GM20000 (cell line): Measurements from ENCODE around the gene CASP9.
"Not testable (repeated sequence)": the region's sequence is repeated elsewhere in the genome, so short reads cannot be mapped to it uniquely, and the experiment has no call there.

Experiments
- DNase-seq: peaks from one replicate; pipeline ENCODE4 v3.0.0; 2012; ENCODE audit warnings: low spot score
- CTCF ChIP-seq: IDR thresholded peaks from 2 replicates; pipeline ENCODE4 v1.5.1; 2012; ENCODE audit warnings: mild to moderate bottlenecking, control low read depth; ENCODE audit errors: extremely low read depth, missing control alignments

The CASP9 gene

GRCh38 chr1:15476927-15477326 is 47.1 kb downstream of the CASP9 start:
- no peak for TF ChIP-seq CTCF
- DNase-seq: no peak

GRCh38 chr1:15475752-15476314 is 48.2 kb downstream of the CASP9 start, which contains the start of gene CELA2B:
CELA2B (plus strand) TSS chr1:15476104; CDS start chr1:15476126, 22 bp downstream.
- no peak for TF ChIP-seq CTCF

GRCh38 chr1:15472587-15472986 is 51.4 kb downstream of the CASP9 start:
- TF ChIP-seq CTCF: no peak
- DNase-seq: no peak

More at GRCh38 chr1:15475752-15476314, 48.2 kb downstream of the CASP9 start, which contains the start of gene CELA2B:
- DNase-seq: no peak

- DNase-seq: not testable (repeated sequence)
Observed at GRCh38 chr1:15471723-15472122, 52.3 kb downstream of the CASP9 start.

- not testable (repeated sequence) for DNase-seq
Observed at GRCh38 chr1:15471067-15471466, 52.9 kb downstream of the CASP9 start.

- not testable (repeated sequence) for DNase-seq
Observed at GRCh38 chr1:15469821-15470448, 54.1 kb downstream of the CASP9 start.

- no peak for DNase-seq
- TF ChIP-seq CTCF: no peak
Observed at GRCh38 chr1:15469361-15469760, 54.7 kb downstream of the CASP9 start.

GRCh38 chr1:15468145-15468544 is 55.9 kb downstream of the CASP9 start:
- DNase-seq: no peak
- TF ChIP-seq CTCF: no peak

GRCh38 chr1:15466955-15467625 is 56.9 kb downstream of the CASP9 start:
- DNase-seq: not testable (repeated sequence)
